B cell (primary cell): Measurements from ENCODE around the gene TMPRSS13. TPM values are rescaled to one million over a fixed set of nuclear protein-coding genes. Genes with fewer than 3 reads are reported as not detected.

Experiments
- ATAC-seq: fragments of 200-7000 bp; cut with Tn5 transposase; one replicate; pipeline ENCODE4 v1.10.0; 2021; ENCODE audit warnings: low read depth, mild to moderate bottlenecking, moderate number of reproducible peaks, moderate library complexity
- CTCF ChIA-PET: fragments of 350-600 bp; sonication (Branson Sonifier 250); formaldehyde crosslinking; loops from one replicate; lab custom pipeline; 2021; ENCODE audit warnings: antibody characterized with exemption, inconsistent platforms; lab: Charles Lee
- POLR2A ChIA-PET: fragments of 350-600 bp; sonication (Branson Sonifier 250); formaldehyde crosslinking; loops from one replicate; lab custom pipeline; 2021; ENCODE audit warnings: antibody characterized with exemption; lab: Charles Lee
- DNase-seq: peaks from one replicate; pipeline ENCODE4 v3.0.0; 2013
- H2AFZ ChIP-seq: 2 replicates; pipeline ENCODE4 v1.6.1; 2012; ENCODE audit warnings: mild to moderate bottlenecking, low read depth, low read length; ENCODE audit not compliant: insufficient read depth, poor library complexity, severe bottlenecking
- H3K27ac ChIP-seq, 2 donors: 1 replicate in 1 of 2; 2 replicates in 1 of 2; pipeline ENCODE4 v1.5.1; 2012 to 2013; ENCODE audit warnings: low read length in 2 of 2, mild to moderate bottlenecking in 2 of 2, moderate library complexity in 1 of 2
- H3K27me3 ChIP-seq, 4 experiments: fragments of 200-600 bp in 1 of 4; sonication (generic) in 1 of 4; replicated peaks in 1 of 4; 1 replicate in 2 of 4; 2 replicates in 2 of 4; pipeline versions ENCODE4 v1.6.1 to v1.7.0; 2013 to 2016; ENCODE audit warnings: low read length in 3 of 4, mild to moderate bottlenecking in 2 of 4, mixed read lengths in 1 of 4, moderate library complexity in 1 of 4; ENCODE audit not compliant: insufficient read depth in 4 of 4, control insufficient read depth in 3 of 4; ENCODE audit errors: control extremely low read depth in 1 of 4
- H3K36me3 ChIP-seq, 2 experiments: replicated peaks in 1 of 2; 1 replicate in 1 of 2; 2 replicates in 1 of 2; pipeline versions ENCODE4 v1.6.1 to v1.7.1; 2013; ENCODE audit warnings: low read length in 1 of 2; ENCODE audit not compliant: insufficient read depth in 2 of 2, control insufficient read depth in 1 of 2; ENCODE audit errors: control extremely low read depth in 1 of 2, extremely low read depth in 1 of 2
- H3K4me1 ChIP-seq, 2 donors: fragments of 200-600 bp in 1 of 2; sonication (generic) in 1 of 2; 1 replicate in 1 of 2; 2 replicates in 1 of 2; pipeline versions ENCODE4 v1.5.1 to v1.6.1; 2013 to 2017; ENCODE audit warnings: low read length in 2 of 2; ENCODE audit not compliant: control insufficient read depth in 2 of 2, insufficient read depth in 2 of 2
- H3K4me2 ChIP-seq: replicated peaks from 2 replicates; pipeline ENCODE3; 2012; ENCODE audit warnings: mild to moderate bottlenecking, low read depth, low read length; ENCODE audit not compliant: poor library complexity, severe bottlenecking
- H3K4me3 ChIP-seq, 5 experiments: fragments of 200-600 bp in 1 of 5; sonication (generic) in 1 of 5; 1 replicate in 3 of 5; 2 replicates in 2 of 5; pipeline versions ENCODE4 v1.5.1 to v1.7.0; 2011 to 2016; ENCODE audit warnings: low read length in 4 of 5, mild to moderate bottlenecking in 4 of 5, low read depth in 2 of 5, control low read depth in 1 of 5, moderate library complexity in 1 of 5; ENCODE audit not compliant: insufficient read depth in 1 of 5; ENCODE audit errors: control extremely low read depth in 1 of 5, extremely low read depth in 1 of 5
- H3K79me2 ChIP-seq: fragments of 200-600 bp; sonication (generic); one replicate; pipeline ENCODE4 v1.6.0; 2016; ENCODE audit warnings: low read length; ENCODE audit not compliant: control insufficient read depth, insufficient read depth
- H3K9ac ChIP-seq: fragments of 200-600 bp; sonication (generic); 2 replicates; pipeline ENCODE4 v1.6.1; 2017; ENCODE audit warnings: mild to moderate bottlenecking, low read length, moderate library complexity
- H3K9me3 ChIP-seq, 3 donors: one replicate each; pipeline versions ENCODE4 v1.6.1 to v1.7.1; 2013; ENCODE audit warnings: low read length in 2 of 3; ENCODE audit not compliant: control insufficient read depth in 2 of 3, insufficient read depth in 1 of 3; ENCODE audit errors: control extremely low read depth in 1 of 3
- H4K20me1 ChIP-seq: 2 replicates; pipeline ENCODE4 v1.6.0; 2012; ENCODE audit warnings: mild to moderate bottlenecking, low read length; ENCODE audit not compliant: insufficient read depth, control insufficient read depth, poor library complexity, severe bottlenecking
- H3K27ac Mint-ChIP-seq: one replicate; pipeline ENCODE4 v1.8.0; 2021; ENCODE audit warnings: mixed read lengths
- H3K27me3 Mint-ChIP-seq: one replicate; pipeline ENCODE4 v1.8.0; 2021; ENCODE audit warnings: mixed read lengths
- H3K4me1 Mint-ChIP-seq: one replicate; pipeline ENCODE4 v1.8.0; 2021; ENCODE audit warnings: mixed read lengths
- H3K4me3 Mint-ChIP-seq: one replicate; pipeline ENCODE4 v1.8.0; 2021; ENCODE audit warnings: mixed read lengths
- H3K9me3 Mint-ChIP-seq: one replicate; pipeline ENCODE4 v1.8.0; 2022; ENCODE audit warnings: mixed read lengths; ENCODE audit not compliant: insufficient read depth
- CTCF ChIP-seq: fragments of 200-600 bp; IDR thresholded peaks from one replicate; pipeline ENCODE4 v1.8.0; 2022; ENCODE audit warnings: antibody characterized with exemption, mild to moderate bottlenecking
- EZH2 ChIP-seq: IDR thresholded peaks from 2 replicates; pipeline ENCODE4 v1.6.1; 2012; ENCODE audit warnings: borderline replicate concordance, low read depth, mild to moderate bottlenecking, moderate library complexity, low read length; ENCODE audit not compliant: insufficient read depth, poor library complexity, severe bottlenecking
- WGBS: methylation state at CpG from one replicate; pipeline ENCODE4 v1.1.5; 2013; ENCODE audit warnings: missing lambda C conversion rate; ENCODE audit not compliant: insufficient coverage; 5-methylcytosine and 5-hydroxymethylcytosine counted together
- intact Hi-C: fragments of 100-400 bp; cut with micrococcal nuclease; formaldehyde crosslinking; loops from one replicate; pipeline ENCODE4 v1.10.0; 2022
- polyA plus RNA-seq: library from polyadenylated mRNA; depleted of rRNA; stranded (reverse); fragments of >200 nt; gene quantifications from 2 replicates; pipeline ENCODE4 v1.2.3, GENCODE V29; 2012
- total RNA-seq, 2 donors: library from RNA; stranded (reverse); fragments of 120-200 nt in 1 of 2; gene quantifications; 1 replicate in 1 of 2; 2 replicates in 1 of 2; pipeline versions ENCODE4 v1.2.3 to v1.2.4, GENCODE V29; 2013 to 2022

The TMPRSS13 gene
- total and polyA plus RNA-seq, 2 donors (not counting 1 experiment from before 2014, with no cell fraction given), result 2.4 to 8.0 TPM

- WGBS, result 82% methylated on average over 5 of the region's 8 CpGs
- CTCF ChIA-PET, result no interaction called here
- Histone ChIP-seq H3K27ac (no peak overlapping the region), H3K79me2 (no peaks in the 10 kb centered on the region), H3K9me3 (peaks cover 0 to 8% (median 0%) of the 10 kb centered on the region in 3 donors), H3K4me3 (no peak overlapping the region), H3K9ac (no peak overlapping the region), H3K4me1 (peaks cover 24 to 38% of the 10 kb centered on the region in 2 donors), H3K36me3 (no peaks in the 10 kb centered on the region), H4K20me1 (no peaks in the 10 kb centered on the region), H3K4me2 (peak overlapping the region; percentile 62), H2AFZ (no peak overlapping the region), H3K27me3 (peaks cover 0 to 70% (median 42%) of the 10 kb centered on the region in 4 experiments)
- POLR2A ChIA-PET, result no interaction called here
- ATAC-seq (no peak), DNase-seq (no peak)
- H3K4me1 Mint-ChIP-seq, result peaks cover 26% of the 10 kb centered on the region
- H3K4me3 Mint-ChIP-seq, result peak overlapping the region; percentile 37
- no peak overlapping the region for H3K27ac Mint-ChIP-seq
- TF ChIP-seq CTCF, result no peak
- no peak for TF ChIP-seq EZH2
- H3K27me3 Mint-ChIP-seq, result peaks cover 54% of the 10 kb centered on the region
- intact Hi-C loops, result no loop called here
- H3K9me3 Mint-ChIP-seq, result no peaks in the 10 kb centered on the region
Observed at GRCh38 chr11:117873828-117874125, 55.4 kb downstream of the TMPRSS13 start.

GRCh38 chr11:117872975-117873827, 56.0 kb downstream of the TMPRSS13 start:
- POLR2A ChIA-PET, result no interaction called here
- H3K4me1 ChIP-seq, result peaks cover 24 to 38% of the 10 kb centered on the region in 2 donors
- DNase-seq (no peak), ATAC-seq (no peak)
- H3K27me3 ChIP-seq, result peaks cover 0 to 66% (median 39%) of the 10 kb centered on the region in 4 experiments
- H3K4me2 ChIP-seq, result no peak overlapping the region
- peaks cover 26% of the 10 kb centered on the region for H3K4me1 Mint-ChIP-seq
- H2AFZ ChIP-seq, result no peak overlapping the region
- no peaks in the 10 kb centered on the region for H4K20me1 ChIP-seq
- no peak overlapping the region for H3K9ac ChIP-seq
- no peak overlapping the region for H3K27ac Mint-ChIP-seq
- WGBS, result 66% methylated on average over 12 of the region's 15 CpGs
- no peaks in the 10 kb centered on the region for H3K9me3 Mint-ChIP-seq
- no peak overlapping the region for H3K4me3 ChIP-seq
- intact Hi-C loops, result no loop called here
- H3K4me3 Mint-ChIP-seq, result no peak overlapping the region
- no peaks in the 10 kb centered on the region for H3K36me3 ChIP-seq
- TF ChIP-seq CTCF (no peak), EZH2 (no peak)
- H3K27ac ChIP-seq, result no peak overlapping the region
- CTCF ChIA-PET, result interaction anchor here (0.6 to 1.4 kb wide), 3 partner anchors 13 to 734 kb away, joined by 3 read pairs; no protein-coding TSS in a partner anchor
- peaks cover 0 to 8% (median 0%) of the 10 kb centered on the region in 3 donors for H3K9me3 ChIP-seq
- peaks cover 51% of the 10 kb centered on the region for H3K27me3 Mint-ChIP-seq
- H3K79me2 ChIP-seq, result no peaks in the 10 kb centered on the region
